Fibroblast of mammary gland (primary cell): Measurements from ENCODE around the gene APLF.
"Not testable (repeated sequence)": the region's sequence is repeated elsewhere in the genome, so short reads cannot be mapped to it uniquely, and the experiment has no call there.

Experiments used
- DNase-seq: peaks from one replicate; pipeline ENCODE4 v3.0.0-alpha.2; 2010; ENCODE audit warnings: low read depth
- H3K4me3 ChIP-seq: 2 replicates; pipeline ENCODE4 v1.5.1; 2011; ENCODE audit warnings: low read depth, mild to moderate bottlenecking, low read length, moderate library complexity; ENCODE audit not compliant: control insufficient read depth
- CTCF ChIP-seq: conservative IDR thresholded peaks from 2 replicates; pipeline ENCODE4 v1.5.1; 2011; ENCODE audit warnings: low read depth, low read length, inconsistent platforms; ENCODE audit not compliant: control insufficient read depth, insufficient read depth

APLF gene

GRCh38 chr2:68565273-68565672 lies 97.9 kb downstream of the APLF start:
- DNase-seq: no peak
- no peak for TF ChIP-seq CTCF
- no peak overlapping the region for H3K4me3 ChIP-seq

- TF ChIP-seq CTCF: no peak
- H3K4me3 ChIP-seq: no peak overlapping the region
- DNase-seq: peak; percentile 42
These were observed 98.5 kb downstream of the APLF start for GRCh38 chr2:68565858-68566257.

GRCh38 chr2:68566362-68566761 lies 99.0 kb downstream of the APLF start:
- TF ChIP-seq CTCF: no peak
- DNase-seq: no peak

GRCh38 chr2:68568116-68568515 lies 100.7 kb downstream of the APLF start:
- TF ChIP-seq CTCF: no peak
- no peak overlapping the region for H3K4me3 ChIP-seq
- DNase-seq: no peak

More at GRCh38 chr2:68566362-68566761, 99.0 kb downstream of the APLF start:
- no peak overlapping the region for H3K4me3 ChIP-seq

- H3K4me3 ChIP-seq: no peak overlapping the region
- TF ChIP-seq CTCF: no peak
- DNase-seq: peak; percentile 78
These were observed 102.2 kb downstream of the APLF start for GRCh38 chr2:68569604-68570003.

- not testable (repeated sequence) for H3K4me3 ChIP-seq, DNase-seq
These were observed 103.0 kb downstream of the APLF start for GRCh38 chr2:68570434-68570833.

- H3K4me3 ChIP-seq: no peak overlapping the region
- DNase-seq: no peak
- no peak for TF ChIP-seq CTCF
These were observed 106.9 kb downstream of the APLF start for GRCh38 chr2:68574202-68574791.
